HG03139 (cell line): Measurements from ENCODE around the gene METTL26.
A peak's percentile ranks its signal among the peaks of the same experiment; 100 is the strongest.

ENCODE experiments used
- ATAC-seq: cut with Tn5 transposase; IDR thresholded peaks from one replicate; pipeline ENCODE4 v1.9.1; 2021; ENCODE audit not compliant: unreplicated experiment

The METTL26 gene

DNA sequence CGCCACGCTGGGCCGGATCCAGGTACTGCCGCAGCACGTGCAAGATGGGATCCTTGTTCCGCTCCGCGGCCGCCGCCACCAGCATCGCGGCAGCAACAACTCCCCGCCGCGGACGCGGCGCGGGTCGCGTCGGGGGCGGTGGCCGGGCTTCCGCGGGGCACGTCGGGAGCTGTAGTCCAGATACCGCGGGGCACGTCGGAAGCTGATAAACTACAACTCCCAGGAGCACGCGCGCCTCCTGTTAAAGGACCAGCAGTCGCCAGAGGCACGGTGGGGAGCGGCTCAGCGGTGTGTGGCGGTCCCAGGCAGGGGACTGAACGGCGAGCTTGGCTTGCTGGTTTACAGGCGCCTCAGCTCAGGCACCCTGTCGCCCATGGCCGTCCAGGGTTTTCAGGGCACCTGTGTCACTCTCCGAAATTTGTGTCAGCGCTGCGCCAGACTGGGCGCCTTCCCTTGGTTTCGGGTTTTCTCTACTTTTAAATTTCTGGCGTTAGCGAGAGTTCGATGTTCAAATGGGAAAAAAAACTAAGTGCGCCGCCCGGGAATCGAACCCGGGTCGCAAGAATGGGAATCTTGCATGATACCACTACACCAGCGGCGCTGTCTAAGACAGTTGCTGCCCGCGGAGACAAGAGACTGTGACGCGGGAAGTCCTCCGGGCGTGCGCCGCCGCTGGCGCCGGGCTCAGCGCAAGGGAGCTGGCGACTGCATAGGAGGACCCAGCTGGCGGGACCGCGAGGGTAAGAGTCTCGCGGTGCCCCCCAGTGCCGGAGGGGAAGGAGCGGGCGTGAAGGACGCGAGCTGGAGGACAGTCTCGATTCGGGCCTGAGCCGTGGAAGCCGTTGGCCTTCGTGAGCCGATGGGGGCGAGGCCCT, at the start of gene METTL26:
Gene METTL26 (minus strand): TSS at position 100 of the 875 bp plus-strand sequence. CDS start 15 bp downstream, at position 85.
- ATAC-seq, result peak; percentile 51

DNA sequence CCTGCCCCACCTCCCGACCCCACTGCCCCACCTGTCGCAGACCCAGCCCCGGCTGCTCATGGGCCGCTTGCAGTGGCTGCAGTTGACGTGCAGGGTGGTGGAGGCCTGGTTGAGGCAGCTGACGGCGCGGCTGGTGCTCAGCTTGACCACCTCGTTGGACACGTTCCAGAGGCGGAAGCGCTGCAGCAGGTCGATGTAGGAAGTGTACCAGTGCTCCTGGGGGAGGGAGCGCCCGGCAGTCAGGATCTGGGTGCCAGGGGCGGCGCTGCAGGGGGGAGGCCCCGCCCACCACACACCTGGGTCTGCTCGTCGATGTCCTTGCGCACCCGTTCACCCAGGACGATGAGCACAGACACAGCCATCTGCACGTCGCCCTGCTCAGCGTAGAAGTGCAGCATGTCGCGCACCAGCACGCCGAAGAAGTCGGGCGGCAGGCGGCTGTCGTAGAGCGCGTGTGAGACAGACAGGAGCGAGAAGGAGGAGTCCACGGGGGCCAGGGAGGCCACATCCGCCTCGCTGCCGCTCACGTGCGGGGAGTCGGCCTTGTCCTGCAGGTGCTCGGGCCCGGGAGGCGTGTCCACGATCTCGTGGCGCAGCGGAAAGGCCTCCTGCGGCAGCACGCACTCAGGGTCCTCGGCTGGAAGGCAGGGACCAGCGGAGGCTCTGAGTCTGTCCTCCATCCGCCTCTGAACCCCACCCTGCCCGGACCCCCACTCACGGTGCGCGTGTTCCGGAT, 49.0 kb upstream of the METTL26 start:
- no peak for ATAC-seq

DNA sequence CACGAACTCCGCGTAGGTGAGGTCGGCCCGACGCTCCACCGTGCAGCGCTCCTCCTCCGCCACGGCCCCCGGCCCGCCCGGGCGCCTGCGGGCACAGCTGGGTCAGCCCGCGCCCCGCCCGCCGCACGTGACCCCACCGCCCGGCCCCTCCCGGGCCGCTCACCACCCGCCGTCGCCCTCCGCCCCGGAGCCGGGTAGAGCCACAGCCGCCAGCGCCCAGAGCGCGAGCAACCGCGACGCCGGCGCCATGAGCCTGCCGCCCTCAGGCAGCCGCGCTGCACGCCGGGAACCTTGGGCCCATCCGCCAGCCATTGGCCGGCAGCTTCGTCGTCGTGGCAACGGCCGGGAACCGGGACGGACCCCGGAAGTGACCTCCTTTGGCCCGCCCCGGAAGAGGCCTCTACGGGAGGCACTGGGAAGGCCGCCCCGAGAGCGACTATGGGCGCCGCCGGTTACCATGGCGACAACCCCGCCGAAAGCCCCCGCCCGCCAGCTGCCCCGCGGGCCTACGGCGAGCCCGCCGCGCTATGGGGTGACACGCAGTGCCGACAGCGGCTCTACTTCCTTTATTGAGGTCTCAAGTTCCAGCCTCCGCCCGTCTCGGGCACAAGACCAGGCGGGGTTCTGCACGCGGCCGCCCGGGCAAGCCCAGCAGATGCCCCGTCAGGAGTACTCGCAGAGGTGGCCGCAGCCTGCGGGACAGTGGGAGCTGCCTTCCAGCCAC, 48.1 kb upstream of the METTL26 start, which contains the start of gene JMJD8:
Gene JMJD8 (minus strand): TSS at position 264 of the 724 bp plus-strand sequence. CDS start 15 bp downstream, at position 249.
- ATAC-seq, result peak; percentile 35

DNA sequence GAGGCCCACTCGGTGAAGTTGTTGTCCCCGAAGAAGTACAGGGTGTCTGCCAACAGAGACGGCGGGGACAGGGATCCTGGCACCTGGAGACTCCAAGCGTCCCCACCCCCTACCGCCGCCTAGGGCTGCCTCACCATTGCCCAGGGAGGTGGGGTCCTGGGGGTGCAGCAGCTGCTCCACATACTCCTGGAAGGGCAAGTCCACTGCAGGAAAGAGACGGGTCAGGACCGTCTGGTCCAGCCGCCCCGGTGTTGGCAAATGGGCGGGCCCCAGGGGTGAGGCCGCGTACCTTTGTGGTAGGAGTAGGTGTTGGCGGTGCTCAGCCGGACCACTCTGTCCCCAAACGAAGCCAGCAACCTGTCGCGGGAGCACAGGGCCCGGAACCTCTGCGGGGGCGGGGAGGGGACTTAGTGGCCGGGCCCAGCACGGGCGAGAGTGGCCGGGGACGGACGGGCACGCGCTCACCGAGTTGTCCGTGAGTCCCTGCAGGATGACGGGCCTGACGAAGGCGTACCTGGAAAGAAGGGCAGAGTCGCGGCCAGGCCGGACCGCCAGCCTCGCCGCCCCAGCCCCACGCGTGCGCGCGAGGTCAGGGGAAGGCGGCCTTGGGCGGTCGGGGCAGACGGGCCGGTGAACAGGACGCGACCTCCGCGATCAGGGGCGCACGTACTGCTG, 47.4 kb upstream of the METTL26 start:
- no peak for ATAC-seq

DNA sequence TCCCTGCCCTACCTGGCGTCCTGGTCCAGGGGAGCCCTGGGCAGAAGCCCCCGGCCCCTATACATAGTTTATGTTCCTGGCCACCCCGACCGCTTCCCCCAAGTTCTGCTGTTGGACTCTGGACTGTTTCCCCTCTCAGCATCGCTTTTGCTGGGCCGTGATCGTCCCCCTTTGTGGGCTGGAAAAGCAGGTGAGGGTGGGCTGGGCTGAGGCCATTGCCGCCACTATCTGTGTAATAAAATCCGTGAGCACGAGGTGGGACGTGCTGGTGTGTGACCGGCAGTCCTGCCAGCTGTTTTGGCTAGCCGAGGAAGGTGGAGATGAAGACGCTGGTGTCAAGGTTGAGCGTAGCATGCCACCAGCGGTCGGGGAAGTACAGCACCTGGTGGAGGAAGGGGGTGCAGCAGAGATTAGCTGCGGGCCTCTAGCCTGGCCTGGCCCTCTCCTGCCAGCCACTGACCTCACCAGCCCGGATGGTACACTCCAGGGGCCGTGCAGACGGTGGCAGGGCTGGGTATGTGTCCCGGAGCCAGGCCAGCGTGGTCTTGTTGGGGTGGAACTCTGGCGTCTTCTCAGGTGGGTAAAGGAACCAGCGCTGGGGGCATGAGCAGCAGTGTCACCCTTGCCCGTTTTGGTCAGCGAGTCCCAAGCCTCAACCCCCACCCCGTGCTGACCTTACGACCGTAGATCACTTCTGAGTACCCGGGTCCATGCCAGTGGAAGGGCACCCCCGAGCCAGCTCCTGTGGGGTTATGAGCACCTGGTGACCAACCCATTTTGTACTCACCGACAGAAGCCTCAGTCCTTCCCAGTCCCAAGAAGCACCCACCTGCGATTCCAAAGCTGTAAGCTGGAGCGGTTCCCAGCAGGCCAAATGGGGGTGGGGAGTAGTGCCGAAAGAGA, 46.6 kb upstream of the METTL26 start:
- ATAC-seq, result no peak

DNA sequence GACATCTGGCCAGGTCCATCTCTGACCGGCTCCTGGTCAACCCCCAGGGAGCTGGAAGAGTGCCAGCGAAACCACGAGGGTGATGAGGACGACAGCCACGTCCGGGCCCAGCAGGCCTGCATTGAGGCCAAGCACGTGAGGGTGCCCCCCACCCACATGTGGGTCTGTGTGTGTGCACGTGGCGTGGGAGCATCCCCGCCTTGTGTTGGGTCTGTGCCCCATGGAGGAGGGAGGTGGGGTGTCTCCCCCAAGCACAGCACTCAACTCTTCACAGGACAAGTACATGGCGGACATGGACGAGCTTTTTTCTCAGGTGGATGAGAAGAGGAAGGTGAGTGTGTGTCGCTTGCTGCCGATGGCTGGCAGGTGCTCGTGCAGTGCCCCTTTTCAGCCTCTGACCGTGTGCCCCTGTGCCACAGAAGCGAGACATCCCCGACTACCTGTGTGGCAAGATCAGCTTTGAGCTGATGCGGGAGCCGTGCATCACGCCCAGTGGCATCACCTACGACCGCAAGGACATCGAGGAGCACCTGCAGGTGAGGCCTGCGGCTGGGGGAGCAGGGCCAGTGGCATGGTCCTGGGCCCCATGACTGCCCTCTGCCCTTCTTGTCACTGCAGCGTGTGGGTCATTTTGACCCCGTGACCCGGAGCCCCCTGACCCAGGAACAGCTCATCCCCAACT, 45.8 kb upstream of the METTL26 start:
- no peak for ATAC-seq

DNA sequence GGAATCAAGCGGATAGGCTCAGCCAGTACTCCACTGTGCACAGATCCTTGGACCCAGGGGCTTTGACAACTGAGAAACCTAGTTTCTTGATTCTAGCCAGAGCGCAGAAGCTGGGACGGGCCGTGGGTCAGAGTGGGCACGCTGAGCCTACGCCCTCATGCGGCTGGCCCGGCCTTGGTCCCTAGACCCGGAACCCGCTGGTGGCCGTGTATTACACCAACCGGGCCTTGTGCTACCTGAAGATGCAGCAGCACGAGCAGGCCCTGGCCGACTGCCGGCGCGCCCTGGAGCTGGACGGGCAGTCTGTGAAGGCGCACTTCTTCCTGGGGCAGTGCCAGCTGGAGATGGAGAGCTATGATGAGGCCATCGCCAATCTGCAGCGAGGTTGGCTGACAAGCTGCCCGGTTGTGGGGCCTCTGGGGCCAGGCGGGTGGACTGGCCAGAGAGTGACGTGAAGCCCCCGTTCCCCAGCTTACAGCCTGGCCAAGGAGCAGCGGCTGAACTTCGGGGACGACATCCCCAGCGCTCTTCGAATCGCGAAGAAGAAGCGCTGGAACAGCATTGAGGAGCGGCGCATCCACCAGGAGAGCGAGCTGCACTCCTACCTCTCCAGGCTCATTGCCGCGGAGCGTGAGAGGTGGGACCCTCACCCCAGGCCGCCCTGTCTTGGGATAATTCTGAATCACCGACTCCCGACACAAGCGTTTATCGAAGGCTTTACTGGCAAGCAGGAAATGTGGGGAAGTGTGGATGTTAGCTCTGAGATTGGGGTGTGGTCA, 45.1 kb upstream of the METTL26 start:
- ATAC-seq, result no peak

DNA sequence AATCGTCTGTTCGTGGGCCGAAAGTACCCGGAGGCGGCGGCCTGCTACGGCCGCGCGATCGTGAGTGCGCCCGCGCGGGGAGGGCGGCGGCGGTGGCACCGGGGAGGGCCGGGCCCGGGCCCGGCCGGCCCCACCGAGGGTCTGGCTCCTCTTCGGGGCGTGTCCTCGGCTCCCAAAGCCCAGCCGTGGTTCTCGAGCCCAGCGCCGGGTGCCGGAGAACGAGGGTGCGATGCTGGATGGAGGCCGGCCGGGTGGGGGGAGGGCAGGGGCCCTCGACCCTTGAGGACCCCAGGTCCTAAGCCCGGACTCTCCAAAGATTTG, 44.5 kb upstream of the METTL26 start:
- no peak for ATAC-seq

DNA sequence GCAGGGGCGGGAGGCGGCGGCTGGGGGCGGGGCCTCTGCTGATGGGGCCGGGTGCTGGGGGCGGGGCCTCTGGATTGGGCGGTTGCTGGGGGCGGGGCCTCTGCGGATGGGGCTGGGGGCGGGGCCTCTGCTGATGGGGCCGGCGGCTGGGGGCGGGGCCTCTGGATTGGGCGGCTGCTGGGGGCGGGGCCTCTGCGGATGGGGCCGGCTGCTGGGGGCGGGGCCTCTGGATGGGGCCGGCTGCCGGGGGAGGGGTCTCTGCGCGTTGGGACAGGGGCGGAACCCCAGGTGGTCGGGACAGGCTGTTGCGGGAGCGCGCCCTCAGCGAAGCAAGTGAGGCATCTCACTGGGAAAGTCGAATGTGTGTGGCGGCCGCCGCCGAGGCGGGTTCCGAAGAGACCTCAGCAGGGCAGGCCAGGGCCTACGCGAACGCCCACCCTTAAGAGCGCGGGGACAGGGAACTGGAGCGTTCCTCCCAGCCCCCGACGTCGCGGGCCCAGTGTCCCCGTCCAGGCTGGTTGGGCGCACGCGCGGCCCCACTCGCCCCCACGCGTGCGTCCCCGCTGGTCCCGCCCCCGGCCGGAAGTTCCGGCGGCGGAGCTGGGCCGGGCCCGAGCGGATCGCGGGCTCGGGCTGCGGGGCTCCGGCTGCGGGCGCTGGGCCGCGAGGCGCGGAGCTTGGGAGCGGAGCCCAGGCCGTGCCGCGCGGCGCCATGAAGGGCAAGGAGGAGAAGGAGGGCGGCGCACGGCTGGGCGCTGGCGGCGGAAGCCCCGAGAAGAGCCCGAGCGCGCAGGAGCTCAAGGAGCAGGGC, 43.9 kb upstream of the METTL26 start, which contains the start of gene STUB1:
Gene STUB1 (plus strand): TSS at position 597 of the 811 bp plus-strand sequence. CDS start 116 bp downstream, at position 713.
- no peak for ATAC-seq

DNA sequence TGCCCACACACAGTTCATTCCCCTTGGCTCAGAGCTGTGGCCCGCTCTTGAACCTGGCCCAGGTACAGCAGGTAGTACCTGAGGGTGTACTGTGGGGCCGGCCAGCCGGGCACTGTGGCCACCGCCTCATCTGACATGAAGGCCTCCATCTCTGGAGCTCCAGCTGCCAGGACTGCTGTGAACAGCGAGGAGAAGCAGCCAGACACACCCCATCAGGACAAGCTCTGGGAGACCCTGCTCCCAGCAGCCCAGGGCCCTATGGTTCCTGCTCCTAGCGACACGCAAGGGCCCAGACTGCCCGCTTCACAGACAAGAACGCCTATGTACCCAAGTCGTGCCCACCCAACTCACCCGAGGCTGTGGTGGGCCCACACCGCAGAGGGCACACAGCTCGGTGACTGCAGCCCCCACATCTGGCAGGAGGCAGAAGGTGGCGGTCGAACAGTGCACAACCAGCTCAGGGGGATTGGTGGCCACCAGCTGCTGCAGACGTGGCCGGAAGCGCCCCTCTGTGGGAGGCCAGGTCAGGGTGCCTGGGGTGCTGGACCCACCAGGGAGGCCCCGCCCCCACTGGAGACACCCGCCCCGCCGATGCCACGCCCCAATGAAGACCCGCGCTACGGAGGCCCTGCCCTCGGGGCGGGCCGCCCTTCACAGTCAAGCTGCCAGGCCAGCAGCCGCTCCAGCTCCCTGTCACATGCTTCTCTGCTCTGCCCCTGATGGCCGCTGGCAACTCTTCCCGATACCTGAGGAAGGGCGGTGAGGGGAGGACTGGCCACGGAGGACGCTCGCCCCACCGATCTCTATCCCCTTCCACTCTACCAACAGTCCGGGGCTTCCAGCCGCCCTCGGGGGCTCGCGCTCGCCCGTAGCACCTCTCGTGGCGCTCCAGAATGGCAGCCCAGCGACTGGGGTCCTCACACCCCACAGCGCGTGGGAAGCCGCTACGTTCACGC, 43.0 kb upstream of the METTL26 start:
- ATAC-seq, result no peak

DNA sequence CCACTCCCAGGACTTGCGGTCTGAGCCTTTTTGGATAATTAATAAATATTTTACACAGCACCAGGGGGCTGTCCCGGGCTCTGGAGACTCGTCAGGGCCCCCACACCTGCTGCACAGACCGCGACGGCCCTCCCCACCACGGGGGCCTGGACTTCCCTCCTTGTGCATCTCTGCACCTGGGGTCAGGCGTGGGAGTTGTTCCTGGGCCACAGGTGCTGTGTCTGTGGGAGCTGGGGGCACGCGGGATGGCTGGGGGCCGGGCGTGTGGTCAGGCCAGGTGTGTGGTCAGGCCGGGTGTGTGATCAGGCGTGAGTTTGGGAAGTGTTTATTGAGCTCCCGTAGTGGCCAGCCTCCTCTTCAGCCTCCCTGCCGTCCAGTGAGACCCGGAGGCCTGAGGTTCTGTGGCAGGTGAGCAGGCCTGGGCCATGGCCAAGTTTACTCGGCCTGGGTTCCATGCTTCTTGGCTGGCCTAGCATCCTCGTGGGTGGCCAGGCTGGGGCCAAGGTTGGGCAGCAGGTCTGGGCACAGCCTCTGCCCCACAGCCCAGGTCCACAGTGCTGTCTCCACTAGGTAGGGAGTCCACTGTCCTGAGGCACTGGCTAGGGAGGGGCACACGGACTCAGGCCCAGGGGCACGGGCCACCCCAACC, 42.2 kb upstream of the METTL26 start:
- no peak for ATAC-seq

DNA sequence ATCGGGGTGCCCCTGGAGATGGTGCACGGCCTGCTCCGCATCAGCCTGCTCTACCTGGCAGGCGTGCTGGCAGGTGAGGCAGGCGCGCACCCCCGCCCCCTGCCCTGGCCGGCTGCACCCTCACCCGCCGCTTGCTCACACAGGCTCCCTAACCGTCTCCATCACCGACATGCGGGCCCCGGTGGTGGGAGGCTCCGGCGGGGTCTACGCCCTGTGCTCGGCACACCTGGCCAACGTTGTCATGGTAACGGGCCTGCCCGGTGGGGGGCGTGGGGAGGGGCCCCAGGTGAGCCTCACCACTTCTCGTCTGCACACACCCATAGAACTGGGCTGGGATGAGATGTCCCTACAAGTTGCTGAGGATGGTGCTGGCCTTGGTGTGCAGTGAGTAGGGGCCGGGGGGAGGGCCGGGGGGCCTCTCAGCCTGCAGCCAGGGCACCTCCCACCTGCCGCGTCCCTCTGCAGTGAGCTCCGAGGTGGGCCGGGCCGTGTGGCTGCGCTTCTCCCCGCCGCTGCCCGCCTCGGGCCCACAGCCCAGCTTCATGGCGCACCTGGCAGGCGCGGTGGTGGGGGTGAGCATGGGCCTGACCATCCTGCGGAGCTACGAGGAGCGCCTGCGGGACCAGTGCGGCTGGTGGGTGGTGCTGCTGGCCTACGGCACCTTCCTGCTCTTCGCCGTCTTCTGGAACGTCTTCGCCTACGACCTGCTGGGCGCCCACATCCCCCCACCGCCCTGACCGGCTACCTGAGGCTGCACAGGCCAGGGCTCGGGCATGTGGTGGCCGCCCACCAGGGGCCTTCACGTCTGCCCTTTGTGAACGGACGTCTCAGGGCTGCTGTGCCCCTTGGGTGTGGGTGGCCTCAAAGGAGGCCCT, 41.4 kb upstream of the METTL26 start:
- no peak for ATAC-seq

DNA sequence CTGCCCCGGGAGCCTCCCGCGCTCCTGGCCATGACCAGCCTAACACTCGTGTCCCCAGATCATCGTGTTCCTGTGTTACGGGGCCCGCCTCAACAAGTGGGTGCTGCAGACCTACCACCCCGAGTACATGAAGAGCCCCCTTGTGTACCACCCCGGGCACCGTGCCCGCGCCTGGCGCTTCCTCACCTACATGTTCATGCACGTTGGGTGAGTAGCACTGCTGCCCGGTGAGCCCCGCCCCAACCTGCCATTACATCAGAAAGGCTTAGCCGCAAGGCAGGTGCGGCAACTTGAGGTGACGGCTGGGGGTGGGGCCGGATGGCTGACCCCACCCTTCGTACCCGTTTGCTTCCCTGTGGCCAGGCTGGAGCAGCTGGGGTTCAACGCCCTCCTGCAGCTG, 40.8 kb upstream of the METTL26 start:
- no peak for ATAC-seq

DNA sequence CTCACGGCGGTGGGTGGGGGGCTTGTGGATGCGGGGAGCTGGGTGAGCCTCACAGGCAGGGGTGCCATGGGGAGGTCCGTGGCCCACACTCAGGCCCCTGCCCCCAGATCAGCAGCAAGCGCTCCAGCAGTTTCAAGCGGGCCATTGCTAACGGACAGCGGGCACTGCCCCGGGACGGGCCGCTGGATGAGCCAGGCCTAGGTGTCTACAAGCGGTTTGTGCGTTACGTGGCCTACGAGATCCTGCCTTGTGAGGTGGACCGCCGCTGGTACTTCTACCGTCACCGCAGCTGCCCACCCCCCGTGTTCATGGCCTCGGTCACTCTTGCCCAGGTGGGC, 40.4 kb upstream of the METTL26 start:
- ATAC-seq, result no peak

DNA sequence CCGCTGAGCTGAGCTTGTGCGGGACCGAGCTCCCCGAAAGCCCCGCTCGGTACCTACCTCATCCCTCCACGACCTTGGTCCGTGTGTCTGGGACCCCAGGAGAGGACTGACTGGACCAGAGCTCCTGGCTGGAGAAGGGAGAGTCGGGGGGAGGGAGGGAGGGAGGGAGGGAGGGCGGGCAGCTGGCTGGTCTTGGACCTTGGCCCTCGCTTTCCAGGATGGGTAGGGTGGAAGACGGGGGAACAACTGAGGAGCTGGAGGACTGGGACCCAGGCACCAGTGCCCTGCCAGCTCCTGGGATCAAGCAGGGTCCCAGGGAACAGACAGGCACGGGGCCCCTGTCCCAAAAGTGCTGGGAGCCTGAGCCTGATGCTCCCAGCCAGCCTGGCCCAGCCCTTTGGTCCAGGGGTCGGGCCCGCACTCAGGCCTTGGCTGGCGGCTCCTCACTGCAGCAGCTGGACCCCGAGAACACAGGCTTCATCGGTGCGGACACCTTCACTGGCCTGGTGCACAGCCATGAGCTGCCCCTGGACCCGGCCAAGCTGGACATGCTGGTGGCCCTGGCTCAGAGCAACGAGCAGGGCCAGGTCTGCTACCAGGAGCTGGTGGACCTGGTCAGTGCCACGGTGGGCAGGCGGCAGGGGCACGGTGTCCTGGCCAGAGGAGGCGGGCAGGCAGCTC, 39.9 kb upstream of the METTL26 start:
- ATAC-seq, result no peak
